GM21529 (cell line): ENCODE results near the gene ATAD5.

Source experiments
- ATAC-seq: cut with Tn5 transposase; IDR thresholded peaks from one replicate; pipeline ENCODE4 v1.9.1; 2021; ENCODE audit not compliant: unreplicated experiment

Gene ATAD5

DNA sequence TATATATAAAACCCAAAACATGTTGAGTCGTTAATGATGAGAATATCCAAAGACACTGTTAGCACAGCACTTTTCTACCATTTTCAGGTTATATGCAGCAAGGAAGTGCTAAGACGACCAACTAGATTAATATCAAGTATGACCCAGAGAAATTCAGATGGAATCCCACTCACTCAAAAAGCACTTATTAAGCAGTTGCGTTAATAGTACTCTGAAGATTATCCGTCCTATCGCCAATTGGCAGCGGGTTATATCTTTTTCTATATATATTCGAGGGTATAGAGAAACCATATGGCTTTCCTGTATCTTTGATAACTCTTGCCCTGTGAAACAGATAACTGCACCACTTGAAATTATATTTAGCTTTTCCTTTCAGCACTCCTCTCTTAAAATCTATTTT is 8.3 kb upstream of the ATAD5 start:
- no peak for ATAC-seq

DNA sequence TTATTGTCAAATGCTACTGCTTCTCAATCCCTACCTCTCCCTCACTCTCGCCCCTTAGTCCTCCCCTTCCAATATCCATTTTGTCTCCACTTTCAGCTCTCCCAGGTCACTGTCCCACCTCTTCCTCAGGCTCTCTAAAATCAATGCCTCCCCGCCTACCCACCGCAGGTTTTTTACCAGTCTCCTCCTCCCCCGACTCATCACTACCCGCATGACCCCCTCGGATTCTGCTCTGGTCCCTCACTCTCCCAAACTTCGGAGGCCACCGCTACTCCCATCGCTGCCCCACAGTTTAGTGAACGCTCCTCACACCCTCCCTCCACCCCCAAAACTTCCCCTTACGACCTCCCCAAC is 7.8 kb upstream of the ATAD5 start:
- no peak for ATAC-seq

- peak; percentile 79 for ATAC-seq
Measured at GRCh38 chr17:30824356-30825145, 7.2 kb upstream of the ATAD5 start, which contains the start of gene CRLF3. CRLF3 (minus strand) TSS chr17:30824692; CDS start chr17:30824651, 41 bp downstream.

GRCh38 chr17:30827082-30827481 is 4.7 kb upstream of the ATAD5 start:
- no peak for ATAC-seq

- no peak for ATAC-seq
Measured at GRCh38 chr17:30829022-30829421, 2.7 kb upstream of the ATAD5 start.

DNA sequence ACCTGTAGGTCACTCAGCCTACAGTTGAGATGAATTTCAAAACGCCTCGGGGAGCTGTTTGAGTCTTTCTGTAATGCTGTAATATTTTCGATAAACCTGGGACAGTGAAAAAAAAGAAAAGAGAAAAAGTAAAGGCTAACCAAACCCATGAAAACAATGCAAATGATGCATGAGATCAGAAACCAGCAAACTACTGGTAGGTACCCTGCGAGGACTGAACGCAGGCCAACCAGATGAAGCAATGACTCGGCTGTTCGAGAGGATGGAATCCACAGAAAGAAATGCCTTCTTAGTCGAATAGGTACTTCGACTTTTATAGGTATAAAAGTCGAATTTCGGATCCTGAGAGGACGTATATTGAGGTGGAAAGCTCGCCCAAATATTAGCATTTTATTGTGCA is 509 bp upstream of the ATAD5 start:
- ATAC-seq: no peak

GRCh38 chr17:30832438-30833124 is 815 bp downstream of the ATAD5 start:
- no peak for ATAC-seq

GRCh38 chr17:30838202-30838807 is 6.5 kb downstream of the ATAD5 start:
- no peak for ATAC-seq

DNA sequence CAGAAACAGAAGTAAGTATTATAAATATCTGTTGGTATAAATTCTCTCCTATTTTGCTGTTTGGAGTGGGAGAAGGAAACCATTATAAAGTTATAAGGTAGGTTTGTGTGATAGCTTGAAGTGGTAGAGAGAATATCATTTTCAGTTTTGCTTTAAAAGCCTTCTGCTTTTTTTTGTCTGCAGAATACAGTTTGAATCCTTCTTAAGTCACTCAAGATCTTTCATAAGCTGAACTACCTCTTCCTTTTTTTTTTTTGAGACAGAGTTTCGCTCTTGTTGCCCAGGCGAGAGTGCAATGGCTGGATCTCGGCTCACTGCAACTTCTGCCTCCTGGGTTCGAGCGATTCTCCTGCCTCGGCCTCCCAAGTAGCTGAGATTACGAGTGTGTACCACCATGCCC is 9.0 kb downstream of the ATAD5 start:
- no peak for ATAC-seq

DNA sequence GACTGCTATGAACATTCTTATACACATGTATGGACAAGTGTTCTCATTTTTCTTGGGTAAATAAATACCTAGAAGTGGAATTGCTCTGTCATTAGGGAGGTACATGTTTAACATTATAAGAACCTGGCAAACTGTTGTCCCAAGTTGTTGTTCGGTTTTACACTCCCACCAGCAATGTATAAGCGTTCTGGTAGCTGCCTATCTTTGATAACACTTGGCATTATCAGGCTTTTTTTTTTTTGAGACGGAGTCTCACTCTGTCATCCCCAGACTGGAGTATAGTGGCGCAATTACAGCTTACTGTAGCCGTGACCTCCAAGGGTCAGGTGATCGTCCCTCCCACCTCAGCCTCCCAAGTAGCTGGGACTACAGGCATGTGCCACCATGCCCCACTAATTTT is 16.3 kb downstream of the ATAD5 start:
- no peak for ATAC-seq

- ATAC-seq: no peak
Measured at GRCh38 chr17:30854146-30854545, 22.4 kb downstream of the ATAD5 start.

DNA sequence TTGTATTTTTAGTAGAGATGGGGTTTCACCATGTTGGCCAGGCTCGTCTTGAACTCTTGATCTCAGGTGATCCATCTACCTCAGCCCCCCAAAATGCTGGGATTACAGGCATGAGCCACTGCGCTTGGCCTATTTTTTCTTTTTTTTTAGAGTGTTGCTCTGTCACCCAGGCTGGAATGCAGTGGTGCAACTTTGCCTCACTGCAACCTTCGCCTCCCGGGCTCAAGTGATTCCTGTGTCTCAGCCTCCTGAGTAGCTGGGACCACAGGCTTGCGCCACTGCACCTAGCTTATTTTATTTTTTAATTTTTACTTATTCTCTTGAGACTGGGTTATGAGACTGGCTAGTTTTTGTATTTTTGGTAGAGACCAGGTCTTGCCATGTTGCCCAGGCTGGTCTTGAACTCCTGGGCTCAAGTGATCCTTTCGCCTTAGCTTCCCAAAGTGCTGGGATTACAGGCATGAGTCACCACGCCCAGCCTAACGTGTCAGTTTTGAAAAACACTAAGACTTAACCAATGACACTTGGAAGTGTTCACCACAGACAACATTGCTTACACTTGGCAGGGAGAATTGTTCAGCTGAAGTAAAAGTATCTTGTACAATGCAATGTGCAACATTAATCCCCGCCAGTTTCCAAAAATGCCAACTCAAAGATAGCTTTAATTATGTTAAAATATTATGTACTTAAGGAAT is 26.9 kb downstream of the ATAD5 start:
- no peak for ATAC-seq

- no peak for ATAC-seq
Measured at GRCh38 chr17:30864636-30865035, 32.9 kb downstream of the ATAD5 start.

DNA sequence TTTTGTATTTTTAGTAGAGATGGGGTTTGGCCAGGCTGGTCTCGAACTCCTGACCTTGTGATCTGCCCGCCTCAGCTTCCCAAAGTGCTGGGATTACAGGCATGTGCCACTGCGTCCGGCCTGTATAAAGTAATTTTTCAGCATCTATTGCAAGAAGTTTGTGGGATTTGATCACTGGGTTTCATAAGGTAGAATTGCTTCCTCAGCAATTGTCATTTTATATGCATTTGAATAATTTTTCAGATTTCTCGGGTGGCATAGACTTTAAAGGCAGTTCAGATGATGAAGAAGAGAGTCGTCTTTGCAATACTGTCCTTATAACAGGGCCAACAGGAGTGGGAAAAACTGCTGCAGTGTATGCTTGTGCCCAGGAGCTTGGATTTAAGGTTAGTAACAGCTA is 37.2 kb downstream of the ATAD5 start:
- no peak for ATAC-seq

GRCh38 chr17:30886187-30886586 is 54.4 kb downstream of the ATAD5 start:
- ATAC-seq: no peak

- no peak for ATAC-seq
Measured at GRCh38 chr17:30894236-30894635, 62.5 kb downstream of the ATAD5 start.

- ATAC-seq: no peak
Measured at GRCh38 chr17:30897311-30897710, 65.5 kb downstream of the ATAD5 start.

DNA sequence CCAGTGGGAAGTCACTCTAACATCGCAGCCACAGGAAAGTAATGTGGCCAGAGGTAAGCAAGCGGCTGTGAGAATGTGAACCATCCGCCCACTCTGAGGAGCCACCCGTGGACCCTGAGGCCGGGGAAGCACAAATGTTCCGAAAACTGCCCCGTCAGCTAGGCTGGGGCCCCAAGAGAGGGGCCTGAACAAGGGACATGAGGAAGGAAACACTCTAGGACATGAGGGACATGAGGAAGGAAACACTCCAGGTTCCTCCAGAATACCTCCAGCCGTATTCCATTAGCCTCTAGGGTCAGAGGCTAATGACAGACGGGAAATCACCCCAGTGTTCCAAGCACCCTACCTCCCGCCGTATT is 74.0 kb downstream of the ATAD5 start:
- ATAC-seq: peak; percentile 25

- peak; percentile 83 for ATAC-seq
Measured at GRCh38 chr17:30906101-30906911, 74.5 kb downstream of the ATAD5 start, which contains the start of gene TEFM. TEFM (minus strand) TSS chr17:30906238; CDS start chr17:30906198, 40 bp downstream.

- ATAC-seq: no peak
Measured at GRCh38 chr17:30908717-30909420, 77.1 kb downstream of the ATAD5 start.
